Naive thymus-derived CD8-positive, alpha-beta T cell (primary cell): ENCODE results near the gene PRIMA1. TPM values are rescaled to one million over a fixed set of nuclear protein-coding genes. Genes with fewer than 3 reads are reported as not detected.

Experiments
- ATAC-seq, 2 donors: fragments of 150-1000 bp; cut with Tn5 transposase in 1 of 2; sonication (Bioruptor Pico), chemical (Tn5 transposase) in 1 of 2; 1 replicate in 1 of 2; 2 replicates in 1 of 2; pipeline ENCODE4 v1.10.0; 2021; ENCODE audit warnings: mild to moderate bottlenecking in 2 of 2, moderate library complexity in 2 of 2
- POLR2A ChIA-PET: fragments of 350-600 bp; sonication (Branson Sonifier 250); formaldehyde crosslinking; loops from one replicate; lab custom pipeline; 2021; ENCODE audit warnings: antibody characterized with exemption; lab: Charles Lee
- DNase-seq, 10 donors: peaks; one replicate each; pipeline versions ENCODE4 v3.0.0 to v3.0.0-alpha.2; 2020 to 2022
- H3K27ac Mint-ChIP-seq, 10 donors: one replicate each; pipeline ENCODE4 v1.8.0; 2020 to 2022; ENCODE audit warnings: mild to moderate bottlenecking in 10 of 10, mixed read lengths in 10 of 10, moderate library complexity in 4 of 10, inconsistent platforms in 1 of 10
- H3K27me3 Mint-ChIP-seq, 5 donors: one replicate each; pipeline ENCODE4 v1.8.0; 2021 to 2022; ENCODE audit warnings: mixed read lengths in 5 of 5
- H3K36me3 Mint-ChIP-seq, 3 donors: one replicate each; pipeline ENCODE4 v1.8.0; 2020 to 2022; ENCODE audit warnings: mixed read lengths in 3 of 3, mild to moderate bottlenecking in 2 of 3, inconsistent platforms in 1 of 3
- H3K4me1 Mint-ChIP-seq, 4 donors: one replicate each; pipeline ENCODE4 v1.8.0; 2021 to 2022; ENCODE audit warnings: mixed read lengths in 4 of 4
- H3K4me3 Mint-ChIP-seq, 10 donors: one replicate each; pipeline ENCODE4 v1.8.0; 2020 to 2022; ENCODE audit warnings: mild to moderate bottlenecking in 10 of 10, mixed read lengths in 10 of 10, moderate library complexity in 6 of 10, inconsistent platforms in 1 of 10
- H3K9me3 Mint-ChIP-seq, 9 donors: one replicate each; pipeline ENCODE4 v1.8.0; 2020 to 2022; ENCODE audit warnings: mixed read lengths in 9 of 9, mild to moderate bottlenecking in 3 of 9, inconsistent platforms in 1 of 9, moderate library complexity in 1 of 9
- polyA plus RNA-seq, 3 donors: library from polyadenylated mRNA; unstranded; fragments of 300-500 nt; fragmentation: Illumina TruSeq; gene quantifications; one replicate each; pipeline ENCODE4 v1.2.3, GENCODE V29; 2021
- total RNA-seq, 8 experiments: library from RNA in 2 of 8; stranded (reverse) in 2 of 8; gene quantifications; one replicate each; pipeline ENCODE4 v1.2.3 and lab custom pipeline; 2021 to 2026

The PRIMA1 gene
- total and polyA plus RNA-seq, 5 experiments from 2014 or later, result not detected

DNA sequence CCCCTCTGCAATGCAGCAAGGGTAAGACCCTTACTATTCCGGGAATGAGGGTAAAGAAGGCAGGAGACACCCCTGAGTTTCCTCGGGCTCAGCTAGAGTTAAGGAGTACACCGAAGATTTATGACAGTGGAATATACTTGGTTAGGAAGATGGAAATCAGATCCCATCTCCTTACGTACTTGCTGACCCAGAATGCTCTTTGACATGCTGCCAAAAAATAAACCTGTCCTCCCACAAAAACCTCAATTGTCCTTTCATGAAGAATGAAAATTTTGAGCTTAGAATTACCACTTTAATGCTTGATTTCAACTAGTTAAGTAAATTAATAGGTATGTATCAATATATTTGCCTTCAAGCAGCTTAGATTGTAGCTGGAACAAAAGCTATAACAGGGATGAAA, 99.5 kb downstream of the PRIMA1 start:
- H3K27ac Mint-ChIP-seq, result peak overlapping the region in 1 of 10 donors; percentile 20
- POLR2A ChIA-PET, result no interaction called here

DNA sequence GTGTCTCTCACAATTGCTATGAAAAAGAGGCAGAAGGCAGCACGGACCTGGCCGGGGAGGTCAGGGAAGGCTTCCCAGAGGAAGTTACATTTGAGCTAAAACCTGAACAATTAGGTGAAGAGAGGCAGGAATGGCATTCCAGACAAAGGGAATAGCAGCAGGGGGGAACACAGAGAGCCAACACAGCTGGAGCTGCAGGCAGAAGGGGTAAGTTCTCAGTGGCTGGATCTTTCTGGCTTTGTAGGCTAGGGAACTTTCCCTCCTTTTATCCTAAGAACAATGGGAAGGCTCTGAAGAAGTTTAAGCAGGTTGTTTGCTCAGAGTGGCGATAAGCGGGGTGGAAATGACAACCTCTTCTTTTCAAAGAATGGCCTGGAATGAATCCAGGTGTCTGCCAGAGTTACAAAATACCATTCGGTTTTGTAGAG, 100.0 kb downstream of the PRIMA1 start:
- Mint-ChIP-seq H3K4me3 (no peak overlapping the region), H3K4me1 (no peaks in the 10 kb centered on the region), H3K36me3 (peaks cover 0 to 4% (median 0%) of the 10 kb centered on the region in 3 donors), H3K9me3 (peaks cover 0 to 6% (median 0%) of the 10 kb centered on the region in 9 donors), H3K27me3 (peaks cover 22 to 59% (median 33%) of the 10 kb centered on the region in 5 donors), H3K27ac (no peak overlapping the region)
- no peak for DNase-seq
- no peak for ATAC-seq
- POLR2A ChIA-PET, result no interaction called here

More for the DNA sequence above, 99.5 kb downstream of the PRIMA1 start:
- Mint-ChIP-seq H3K4me3 (no peak overlapping the region), H3K4me1 (no peaks in the 10 kb centered on the region), H3K36me3 (peaks cover 0 to 4% (median 0%) of the 10 kb centered on the region in 3 donors), H3K9me3 (peaks cover 0 to 6% (median 0%) of the 10 kb centered on the region in 9 donors), H3K27me3 (peaks cover 22 to 59% (median 33%) of the 10 kb centered on the region in 5 donors)
- ATAC-seq (no peak), DNase-seq (no peak)

DNA sequence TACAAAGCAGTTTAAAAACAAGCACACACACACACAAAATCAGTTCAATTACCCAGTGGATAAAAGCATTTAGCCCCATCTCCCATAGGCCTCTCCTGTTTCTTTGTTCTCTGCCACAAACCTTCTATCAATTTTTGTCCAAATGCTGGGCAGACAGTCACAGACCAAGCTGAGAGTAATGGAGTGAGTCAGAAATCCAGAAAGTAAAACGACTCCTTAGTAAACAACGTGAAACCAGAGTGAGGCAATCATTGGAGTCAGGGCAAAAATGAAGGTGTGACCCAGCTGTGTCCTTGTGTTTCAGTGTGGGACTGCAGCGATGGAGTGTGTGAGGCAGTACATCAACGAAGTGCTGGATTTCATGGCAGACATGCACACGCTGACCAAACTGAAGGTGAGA, 102.0 kb downstream of the PRIMA1 start:
- DNase-seq (no peak), ATAC-seq (no peak)
- Mint-ChIP-seq H3K27me3 (peaks cover 25 to 57% (median 33%) of the 10 kb centered on the region in 5 donors), H3K27ac (no peak overlapping the region), H3K36me3 (peaks cover 0 to 4% (median 0%) of the 10 kb centered on the region in 3 donors), H3K4me3 (no peak overlapping the region), H3K9me3 (peaks cover 0 to 6% (median 0%) of the 10 kb centered on the region in 9 donors), H3K4me1 (no peaks in the 10 kb centered on the region)
- POLR2A ChIA-PET, result no interaction called here

DNA sequence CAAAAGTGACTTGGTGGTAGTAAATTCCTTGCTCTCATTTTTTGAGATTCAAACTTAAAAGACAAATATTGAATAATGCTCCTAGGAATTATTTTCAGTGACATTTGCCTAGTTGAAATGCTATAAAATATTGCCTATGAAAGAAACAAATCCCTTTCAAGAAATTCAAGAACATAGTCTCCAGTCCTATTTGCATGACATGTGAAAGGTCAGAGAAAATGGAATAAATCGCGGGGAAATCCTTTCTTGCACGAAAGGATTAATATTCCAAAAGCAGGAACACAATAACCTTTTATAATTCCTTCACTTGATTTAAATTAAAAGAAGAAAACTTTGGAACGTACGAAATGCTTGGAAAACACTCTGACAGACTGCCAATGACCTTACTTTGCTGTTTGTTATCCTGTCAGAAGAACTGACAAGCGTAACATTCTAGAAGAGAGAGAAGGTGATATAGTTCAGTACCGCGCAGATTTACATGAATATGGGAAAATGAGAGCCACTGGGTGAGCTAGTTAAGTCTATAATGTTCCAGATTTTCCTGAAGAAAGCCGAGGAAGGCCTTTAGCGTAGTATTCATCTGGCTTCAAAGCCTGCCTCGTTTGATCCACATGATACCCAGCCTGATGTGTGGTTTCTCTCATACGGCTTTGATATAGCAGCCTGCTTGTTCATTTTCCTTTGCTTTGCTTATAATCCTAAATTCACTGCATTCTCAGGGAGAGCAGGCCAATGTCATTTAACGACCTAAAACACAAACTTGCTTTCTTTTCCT, 103.0 kb downstream of the PRIMA1 start:
- no peak overlapping the region for H3K4me3 Mint-ChIP-seq
- H3K36me3 Mint-ChIP-seq, result peaks cover 0 to 4% (median 0%) of the 10 kb centered on the region in 3 donors
- no peak overlapping the region for H3K27ac Mint-ChIP-seq
- DNase-seq, result no peak
- peaks cover 18 to 47% (median 30%) of the 10 kb centered on the region in 5 donors for H3K27me3 Mint-ChIP-seq
- no peaks in the 10 kb centered on the region for H3K4me1 Mint-ChIP-seq
- no peak for ATAC-seq
- peaks cover 0 to 4% (median 0%) of the 10 kb centered on the region in 9 donors for H3K9me3 Mint-ChIP-seq
- POLR2A ChIA-PET, result no interaction called here

DNA sequence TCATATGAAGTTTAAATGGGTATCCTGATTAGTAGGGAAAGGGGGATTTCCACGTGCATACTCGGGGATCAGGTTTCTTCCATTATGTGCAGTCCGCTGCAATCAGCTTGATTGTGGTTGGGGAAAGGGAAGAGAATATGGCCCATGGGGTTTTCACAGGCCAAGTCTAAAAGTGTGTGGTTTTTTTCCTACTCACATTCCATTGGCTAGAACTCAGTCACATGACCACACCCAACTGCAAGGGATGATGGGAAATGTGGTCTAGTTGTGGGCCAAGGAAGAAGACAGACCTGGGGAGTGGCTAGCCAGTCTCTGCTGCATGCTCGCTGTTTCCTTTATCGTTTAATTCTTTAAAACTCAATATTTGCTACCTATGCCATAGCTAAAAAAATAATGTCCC, 105.1 kb downstream of the PRIMA1 start:
- Mint-ChIP-seq H3K9me3 (no peaks in the 10 kb centered on the region), H3K36me3 (no peaks in the 10 kb centered on the region), H3K4me1 (no peaks in the 10 kb centered on the region), H3K27ac (no peak overlapping the region), H3K4me3 (no peak overlapping the region), H3K27me3 (peaks cover 14 to 34% (median 19%) of the 10 kb centered on the region in 5 donors)
- POLR2A ChIA-PET, result no interaction called here
- ATAC-seq, result no peak
- no peak for DNase-seq

DNA sequence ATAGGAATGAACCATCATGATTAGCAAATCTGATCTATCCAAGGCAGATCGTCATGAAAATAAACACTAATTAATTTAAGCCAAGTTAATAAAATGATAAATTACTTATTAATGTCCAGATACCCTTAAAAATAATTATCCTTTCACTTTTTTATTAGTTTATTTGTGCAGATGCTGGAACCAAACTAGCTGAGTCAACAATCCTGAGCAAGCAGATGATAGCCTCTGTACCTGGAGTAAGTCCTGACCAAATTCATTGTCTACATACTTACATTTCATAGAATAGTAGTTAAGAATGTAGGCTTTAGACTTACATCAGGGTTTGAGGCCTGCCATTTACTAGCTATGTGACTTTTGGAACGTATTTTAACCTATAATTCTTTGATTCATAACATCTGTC, 105.8 kb downstream of the PRIMA1 start:
- Mint-ChIP-seq H3K4me1 (no peaks in the 10 kb centered on the region), H3K36me3 (no peaks in the 10 kb centered on the region), H3K27ac (no peak overlapping the region), H3K27me3 (peaks cover 11 to 31% (median 15%) of the 10 kb centered on the region in 5 donors), H3K9me3 (no peaks in the 10 kb centered on the region), H3K4me3 (no peak overlapping the region)
- POLR2A ChIA-PET, result no interaction called here
- ATAC-seq, result no peak
- no peak for DNase-seq

DNA sequence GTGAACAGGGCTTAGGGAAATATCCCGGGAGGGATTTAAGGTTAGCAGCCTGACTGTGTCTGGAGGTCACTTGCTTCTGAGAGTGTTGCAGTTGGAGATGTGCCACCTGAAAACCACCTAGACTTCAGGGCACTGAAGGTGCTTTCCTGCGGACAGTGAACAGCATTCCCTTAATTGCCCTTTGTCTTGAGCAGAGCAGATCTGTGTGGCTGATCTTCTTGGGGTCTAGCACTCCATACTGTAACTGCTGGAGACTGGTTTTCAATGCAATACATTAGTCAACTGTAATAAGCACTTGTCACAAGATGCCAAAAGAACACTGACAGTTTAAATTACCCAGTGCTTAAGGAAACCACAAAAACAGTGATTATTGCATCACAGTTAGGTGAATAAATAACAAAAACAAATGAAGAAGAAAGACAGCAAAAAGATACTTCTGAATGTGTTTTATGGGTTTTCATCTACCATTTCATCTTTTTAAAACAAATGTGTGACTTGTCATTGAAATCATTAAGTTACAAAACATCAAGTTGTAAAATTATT, 111.8 kb downstream of the PRIMA1 start:
- Mint-ChIP-seq H3K9me3 (no peaks in the 10 kb centered on the region), H3K36me3 (no peaks in the 10 kb centered on the region), H3K4me1 (no peaks in the 10 kb centered on the region), H3K27me3 (peaks cover 7 to 21% (median 12%) of the 10 kb centered on the region in 5 donors), H3K4me3 (no peak overlapping the region), H3K27ac (no peak overlapping the region)
- POLR2A ChIA-PET, result no interaction called here
- ATAC-seq, result no peak
- no peak for DNase-seq

DNA sequence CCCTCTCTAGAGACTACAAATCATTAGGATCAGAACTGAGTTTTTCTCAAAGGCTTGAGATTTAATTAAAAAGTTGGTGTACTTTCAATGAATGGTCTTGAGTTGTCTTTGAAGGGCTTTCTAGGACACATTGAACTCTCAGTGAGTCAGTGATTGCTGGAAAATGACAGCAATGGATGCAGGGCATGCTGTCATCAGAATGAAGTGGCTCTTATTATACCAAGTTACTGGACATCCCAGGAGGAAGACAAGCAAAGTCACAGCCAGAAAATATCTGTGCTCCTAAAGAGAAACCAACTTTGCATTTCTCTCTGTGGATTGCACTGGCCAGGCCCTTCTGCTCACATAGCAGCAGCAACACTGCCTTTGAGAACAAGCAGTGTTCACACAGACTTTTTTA, 112.6 kb downstream of the PRIMA1 start:
- H3K36me3 Mint-ChIP-seq, result no peaks in the 10 kb centered on the region
- POLR2A ChIA-PET, result no interaction called here
- DNase-seq (no peak), ATAC-seq (no peak)
- no peaks in the 10 kb centered on the region for H3K9me3 Mint-ChIP-seq
- no peak overlapping the region for H3K4me3 Mint-ChIP-seq
- no peaks in the 10 kb centered on the region for H3K4me1 Mint-ChIP-seq
- H3K27me3 Mint-ChIP-seq, result peaks cover 7 to 21% (median 10%) of the 10 kb centered on the region in 5 donors
- H3K27ac Mint-ChIP-seq, result no peak overlapping the region

DNA sequence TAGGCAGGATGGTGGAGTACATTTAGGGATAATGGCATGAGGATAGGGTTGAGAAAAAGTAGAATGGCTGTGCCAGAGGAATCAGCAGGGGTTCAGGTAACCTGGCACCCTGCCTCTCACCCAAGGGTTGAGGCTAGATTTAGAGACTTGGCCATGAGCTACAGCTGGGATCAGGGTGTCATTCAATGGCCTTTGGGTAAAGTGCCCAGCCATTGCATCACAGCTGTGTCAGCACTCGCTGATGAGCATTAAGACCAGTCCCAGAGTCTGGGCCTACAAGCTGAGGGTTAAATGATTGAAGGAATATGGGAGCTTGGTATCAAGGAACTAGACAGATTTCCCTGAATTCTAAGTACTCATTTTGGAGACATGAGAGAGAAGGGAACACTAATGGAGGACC, 113.9 kb downstream of the PRIMA1 start:
- no peak overlapping the region for H3K27ac Mint-ChIP-seq
- DNase-seq (no peak), ATAC-seq (no peak)
- POLR2A ChIA-PET, result no interaction called here
- H3K4me3 Mint-ChIP-seq, result no peak overlapping the region
- H3K36me3 Mint-ChIP-seq, result no peaks in the 10 kb centered on the region
- H3K27me3 Mint-ChIP-seq, result peaks cover 5 to 21% (median 10%) of the 10 kb centered on the region in 5 donors
- H3K9me3 Mint-ChIP-seq, result no peaks in the 10 kb centered on the region
- H3K4me1 Mint-ChIP-seq, result no peaks in the 10 kb centered on the region

DNA sequence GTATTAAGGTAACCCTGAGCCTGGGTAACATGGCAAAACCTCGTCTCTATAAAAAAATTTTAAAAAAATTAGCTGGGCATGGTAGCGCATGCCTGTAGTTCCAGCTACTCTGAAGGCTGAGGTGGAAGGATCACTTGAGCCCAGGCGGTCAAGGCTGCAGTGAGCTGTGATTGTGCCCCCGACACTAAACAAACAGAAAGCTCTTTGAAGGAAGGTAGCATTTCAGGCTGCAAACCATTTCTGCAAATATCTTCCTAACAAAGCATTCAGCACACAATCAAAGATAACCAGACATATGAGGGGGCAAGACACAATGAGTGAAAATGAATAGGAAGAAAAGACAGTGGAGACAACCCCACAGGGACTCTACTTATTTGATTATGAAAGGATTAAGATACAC, 118.7 kb downstream of the PRIMA1 start:
- H3K9me3 Mint-ChIP-seq, result peaks cover 4 to 34% (median 21%) of the 10 kb centered on the region in 9 donors
- H3K36me3 Mint-ChIP-seq, result peaks cover 2 to 23% (median 4%) of the 10 kb centered on the region in 3 donors
- no peaks in the 10 kb centered on the region for H3K4me1 Mint-ChIP-seq
- POLR2A ChIA-PET, result no interaction called here
- DNase-seq (no peak), ATAC-seq (no peak)
- H3K27me3 Mint-ChIP-seq, result peaks cover 9 to 38% (median 17%) of the 10 kb centered on the region in 5 donors
- no peak overlapping the region for H3K27ac Mint-ChIP-seq
- no peak overlapping the region for H3K4me3 Mint-ChIP-seq

Other genes starting within 250 kb of the PRIMA1 start
- gene FAM181A, start 138.9 kb upstream of the PRIMA1 start, total RNA-seq, result not detected
- not detected for gene FAM181A, start 138.9 kb upstream of the PRIMA1 start, polyA plus RNA-seq
- gene ASB2, start 188.1 kb upstream of the PRIMA1 start, total RNA-seq, result 1 to 10 TPM; 1.5 to 1.8 TPM
- gene ASB2, start 188.1 kb upstream of the PRIMA1 start, polyA plus RNA-seq, result 1 to 10 TPM in 1 of 3 donors, not detected in 2; 2.0 TPM
- not detected for gene CCDC197, start 208.8 kb upstream of the PRIMA1 start, total RNA-seq
- not detected for gene CCDC197, start 208.8 kb upstream of the PRIMA1 start, polyA plus RNA-seq
- gene OTUB2, start 237.9 kb upstream of the PRIMA1 start, total RNA-seq, result under 1 TPM; 0.16 to 0.22 TPM
- gene OTUB2, start 237.9 kb upstream of the PRIMA1 start, polyA plus RNA-seq, result under 1 TPM; 0.10 to 0.23 (median 0.11) TPM